Measurements from ENCODE around the gene OLFM1. TPM values are rescaled to one million over a fixed set of nuclear protein-coding genes. Genes with fewer than 3 reads are reported as not detected.

Gene OLFM1
- total and polyA plus RNA-seq, 2 of the 4 experiments (the other 2 are of a cell fraction): 0.36 to 0.38 TPM

DNA sequence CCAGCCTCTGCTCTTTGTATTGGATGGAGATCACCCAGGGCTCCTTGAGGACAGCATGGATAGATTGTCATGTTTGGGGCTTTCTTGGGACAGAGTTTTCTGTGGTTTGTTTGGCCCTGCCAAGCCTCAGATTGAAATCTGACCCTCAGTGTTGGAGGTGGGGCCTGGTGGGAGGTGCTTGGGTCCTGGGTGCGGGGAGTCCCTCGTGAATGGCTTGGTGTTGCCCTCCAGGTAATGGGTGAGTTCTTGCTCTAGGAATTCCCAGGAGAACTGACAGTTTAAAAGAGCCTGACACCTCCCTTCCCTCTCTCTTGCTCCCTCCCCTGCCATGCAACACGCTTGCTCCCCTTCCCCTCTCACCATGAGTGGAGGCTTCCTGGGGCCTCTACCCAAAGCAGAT is 48.6 kb upstream of the OLFM1 start:
- no peak for ATAC-seq (ENCODE audit: low read depth)
- in situ Hi-C loops (cut with MboI; ENCODE audit: low sequenced_read_pairs): no loop called here

More for the DNA sequence above, 48.6 kb upstream of the OLFM1 start:
- H3K4me2 ChIP-seq (ENCODE audit: low read depth, low read length): no peak overlapping the region
- H3K14ac ChIP-seq (replicated peaks; ENCODE audit: low read depth, low read length): no peak overlapping the region
- intact Hi-C loops (cut with micrococcal nuclease) (no loop called here), dilution Hi-C loops (cut with HindIII; ENCODE audit: low sequenced_read_pairs, unreplicated experiment) (no loop called here)
- POLR2A ChIA-PET (ENCODE audit: unreplicated experiment): no interaction called here
- H3K4me3 ChIP-seq (ENCODE audit: insufficient read depth, low read depth, low read length): no peak overlapping the region
- H3K9me3 ChIP-seq (ENCODE audit: control insufficient read depth, insufficient read depth, low read length): no peaks in the 10 kb centered on the region
- H4K8ac ChIP-seq (ENCODE audit: low read depth in 2 of 2, low read length in 2 of 2): no peak overlapping the region
- H3K56ac ChIP-seq (ENCODE audit: extremely low read depth, insufficient read depth, low read length): no peak overlapping the region
- whole genome bisulfite sequencing, 2 experiments (ENCODE audit: extremely low coverage in 2 of 2, insufficient read length in 1 of 2): 20% methylated on average over 1 of the region's 3 CpGs; no CpG with 5 or more reads in 1 of the 2 experiments
- H4K5ac ChIP-seq (ENCODE audit: low read depth, low read length): no peak overlapping the region
- no peak overlapping the region for H3K4ac ChIP-seq (ENCODE audit: low read depth, low read length)
- CTCF ChIA-PET: no interaction called here
- H3K18ac ChIP-seq (ENCODE audit: low read depth, low read length): no peak overlapping the region
- H3K27ac ChIP-seq (ENCODE audit: insufficient read depth, low read length): no peak overlapping the region
- H3K36me3 ChIP-seq (ENCODE audit: control insufficient read depth, insufficient read depth, low read length): no peaks in the 10 kb centered on the region
- BruUV-seq (replicated peaks): no TSS peak
- no peak overlapping the region for H4K91ac ChIP-seq (ENCODE audit: insufficient read depth, low read depth, low read length)
- TF ChIP-seq, protein P1, sequence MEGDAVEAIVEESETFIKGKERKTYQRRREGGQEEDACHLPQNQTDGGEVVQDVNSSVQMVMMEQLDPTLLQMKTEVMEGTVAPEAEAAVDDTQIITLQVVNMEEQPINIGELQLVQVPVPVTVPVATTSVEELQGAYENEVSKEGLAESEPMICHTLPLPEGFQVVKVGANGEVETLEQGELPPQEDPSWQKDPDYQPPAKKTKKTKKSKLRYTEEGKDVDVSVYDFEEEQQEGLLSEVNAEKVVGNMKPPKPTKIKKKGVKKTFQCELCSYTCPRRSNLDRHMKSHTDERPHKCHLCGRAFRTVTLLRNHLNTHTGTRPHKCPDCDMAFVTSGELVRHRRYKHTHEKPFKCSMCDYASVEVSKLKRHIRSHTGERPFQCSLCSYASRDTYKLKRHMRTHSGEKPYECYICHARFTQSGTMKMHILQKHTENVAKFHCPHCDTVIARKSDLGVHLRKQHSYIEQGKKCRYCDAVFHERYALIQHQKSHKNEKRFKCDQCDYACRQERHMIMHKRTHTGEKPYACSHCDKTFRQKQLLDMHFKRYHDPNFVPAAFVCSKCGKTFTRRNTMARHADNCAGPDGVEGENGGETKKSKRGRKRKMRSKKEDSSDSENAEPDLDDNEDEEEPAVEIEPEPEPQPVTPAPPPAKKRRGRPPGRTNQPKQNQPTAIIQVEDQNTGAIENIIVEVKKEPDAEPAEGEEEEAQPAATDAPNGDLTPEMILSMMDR (conservative IDR thresholded peaks at IDR 0.05; ENCODE audit: low read depth, low read length): no peak
- TF ChIP-seq, protein P2, sequence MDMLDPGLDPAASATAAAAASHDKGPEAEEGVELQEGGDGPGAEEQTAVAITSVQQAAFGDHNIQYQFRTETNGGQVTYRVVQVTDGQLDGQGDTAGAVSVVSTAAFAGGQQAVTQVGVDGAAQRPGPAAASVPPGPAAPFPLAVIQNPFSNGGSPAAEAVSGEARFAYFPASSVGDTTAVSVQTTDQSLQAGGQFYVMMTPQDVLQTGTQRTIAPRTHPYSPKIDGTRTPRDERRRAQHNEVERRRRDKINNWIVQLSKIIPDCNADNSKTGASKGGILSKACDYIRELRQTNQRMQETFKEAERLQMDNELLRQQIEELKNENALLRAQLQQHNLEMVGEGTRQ (IDR thresholded peaks at IDR 0.05; ENCODE audit: low read depth, low read length): no peak
- TF ChIP-seq RFX5 (IDR thresholded peaks at IDR 0.05; ENCODE audit: low read depth, low read length): no peak
- TF ChIP-seq SMC3 (IDR thresholded peaks at IDR 0.05; ENCODE audit: low read depth, low read length): no peak
- no peak for TF ChIP-seq POLR2A (IDR thresholded peaks at IDR 0.05; ENCODE audit: low read depth, low read length)
- TF ChIP-seq RAD21 (IDR thresholded peaks at IDR 0.05; ENCODE audit: low read length): no peak
- H3K79me1 ChIP-seq (ENCODE audit: low read depth in 1 of 2, low read length in 2 of 2): no peaks in the 10 kb centered on the region
- no peak overlapping the region for H2BK120ac ChIP-seq (ENCODE audit: low read depth, low read length)
- no peak overlapping the region for H2BK20ac ChIP-seq (ENCODE audit: low read depth, low read length)
- H2AFZ ChIP-seq (replicated peaks; ENCODE audit: low read length, poor library complexity): no peak overlapping the region
- H3K27me3 ChIP-seq (ENCODE audit: control insufficient read depth, insufficient read depth, low read length): peaks cover 1% of the 10 kb centered on the region; the same call in 1 of the 2 replicates
- no peaks in the 10 kb centered on the region for H3K9me1 ChIP-seq (ENCODE audit: insufficient read depth, low read length)
- H3K23ac ChIP-seq (ENCODE audit: low read depth, low read length): no peak overlapping the region
- no peak overlapping the region for H2BK15ac ChIP-seq (ENCODE audit: low read depth, low read length)
- no peak for DNase-seq
- H3K4me1 ChIP-seq (ENCODE audit: control insufficient read depth, insufficient read depth, low read length): no peaks in the 10 kb centered on the region
- H2AK5ac ChIP-seq (ENCODE audit: low read depth, low read length): no peak overlapping the region
- no peaks in the 10 kb centered on the region for H4K20me1 ChIP-seq (ENCODE audit: insufficient read depth, low read length)
- H2AK9ac ChIP-seq (replicated peaks; ENCODE audit: low read depth, low read length, poor library complexity): no peak overlapping the region
- H2BK5ac ChIP-seq (ENCODE audit: low read depth, low read length, poor library complexity, severe bottlenecking): no peak overlapping the region
- H3K9ac ChIP-seq (ENCODE audit: low read depth, low read length): no peak overlapping the region

Measured in IMR-90 (cell line).